Cardiac fibroblast (primary cell): Measurements from ENCODE around the gene OR2K2.
"Not testable (repeated sequence)": the region's sequence is repeated elsewhere in the genome, so short reads cannot be mapped to it uniquely, and the experiment has no call there.

Experiments
- DNase-seq, 2 donors: peaks; one replicate each; pipeline versions ENCODE4 v3.0.0 to v3.0.0-alpha.2; 2010; ENCODE audit warnings: low read depth in 2 of 2
- H3K4me3 ChIP-seq, 2 donors: replicated peaks in 1 of 2; 1 replicate in 1 of 2; 2 replicates in 1 of 2; pipeline ENCODE4 v1.5.1; 2011; ENCODE audit warnings: low read depth in 2 of 2, low read length in 2 of 2, mild to moderate bottlenecking in 2 of 2, moderate library complexity in 1 of 2
- TF ChIP-seq, protein P1 (sequence below): IDR thresholded peaks from one replicate; pipeline ENCODE4 v1.5.1; 2011; ENCODE audit warnings: low read depth, mild to moderate bottlenecking, low read length, inconsistent platforms

The OR2K2 gene

DNA sequence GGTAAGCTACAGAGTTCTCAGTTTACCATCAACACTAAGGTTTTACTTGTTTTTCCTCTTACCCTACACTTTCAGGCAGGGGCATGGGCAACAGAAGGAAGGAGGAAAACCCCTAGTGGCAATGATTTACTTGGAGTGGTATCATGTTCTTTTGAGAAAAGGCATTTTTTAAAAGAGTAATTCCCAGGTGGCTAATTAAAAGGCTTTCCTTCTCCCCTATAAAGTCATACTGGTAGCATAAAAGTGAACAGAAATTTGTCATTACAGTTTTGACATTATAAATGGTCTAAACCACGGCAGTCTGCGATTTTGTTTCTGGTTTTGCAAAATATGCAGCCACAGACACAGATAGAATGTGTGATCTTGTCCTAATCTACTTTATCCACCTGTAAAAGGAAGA lies 30.9 kb upstream of the OR2K2 start:
- H3K4me3 ChIP-seq = no peak overlapping the region
- DNase-seq = no peak
- TF ChIP-seq, protein P1, sequence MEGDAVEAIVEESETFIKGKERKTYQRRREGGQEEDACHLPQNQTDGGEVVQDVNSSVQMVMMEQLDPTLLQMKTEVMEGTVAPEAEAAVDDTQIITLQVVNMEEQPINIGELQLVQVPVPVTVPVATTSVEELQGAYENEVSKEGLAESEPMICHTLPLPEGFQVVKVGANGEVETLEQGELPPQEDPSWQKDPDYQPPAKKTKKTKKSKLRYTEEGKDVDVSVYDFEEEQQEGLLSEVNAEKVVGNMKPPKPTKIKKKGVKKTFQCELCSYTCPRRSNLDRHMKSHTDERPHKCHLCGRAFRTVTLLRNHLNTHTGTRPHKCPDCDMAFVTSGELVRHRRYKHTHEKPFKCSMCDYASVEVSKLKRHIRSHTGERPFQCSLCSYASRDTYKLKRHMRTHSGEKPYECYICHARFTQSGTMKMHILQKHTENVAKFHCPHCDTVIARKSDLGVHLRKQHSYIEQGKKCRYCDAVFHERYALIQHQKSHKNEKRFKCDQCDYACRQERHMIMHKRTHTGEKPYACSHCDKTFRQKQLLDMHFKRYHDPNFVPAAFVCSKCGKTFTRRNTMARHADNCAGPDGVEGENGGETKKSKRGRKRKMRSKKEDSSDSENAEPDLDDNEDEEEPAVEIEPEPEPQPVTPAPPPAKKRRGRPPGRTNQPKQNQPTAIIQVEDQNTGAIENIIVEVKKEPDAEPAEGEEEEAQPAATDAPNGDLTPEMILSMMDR = no peak

- TF ChIP-seq, protein P1 = no peak
- peak; percentile 88 to 92 for DNase-seq
- H3K4me3 ChIP-seq = peak overlapping the region in 1 of 2 donors; percentile 22
Measured at GRCh38 chr9:111356481-111357244, 26.6 kb upstream of the OR2K2 start.

GRCh38 chr9:111352545-111352944 lies 22.5 kb upstream of the OR2K2 start:
- no peak overlapping the region for H3K4me3 ChIP-seq
- DNase-seq = no peak
- TF ChIP-seq, protein P1 = no peak

DNA sequence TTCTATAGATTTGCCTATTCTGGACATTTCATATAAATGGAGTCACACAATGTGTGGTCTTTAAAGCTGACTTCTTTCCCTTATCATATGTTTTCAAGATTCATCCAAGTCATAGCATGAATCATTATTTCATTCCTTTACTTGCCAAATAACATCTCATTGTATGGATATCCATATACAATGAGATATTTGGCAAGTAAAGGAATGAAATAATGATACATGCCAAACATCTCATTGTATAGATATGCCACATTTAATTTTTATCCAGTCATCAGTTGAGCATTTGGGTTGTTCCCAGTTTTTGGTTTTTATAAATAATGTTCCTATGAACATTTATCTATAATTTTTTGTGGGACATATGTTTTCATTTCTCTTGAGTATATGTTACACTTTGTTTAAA lies 20.5 kb upstream of the OR2K2 start:
- no peak overlapping the region for H3K4me3 ChIP-seq
- DNase-seq = no peak
- TF ChIP-seq, protein P1 = no peak

- DNase-seq = no peak
- no peak overlapping the region for H3K4me3 ChIP-seq
- TF ChIP-seq, protein P1 = no peak
Measured at GRCh38 chr9:111349766-111350165, 19.7 kb upstream of the OR2K2 start.

DNA sequence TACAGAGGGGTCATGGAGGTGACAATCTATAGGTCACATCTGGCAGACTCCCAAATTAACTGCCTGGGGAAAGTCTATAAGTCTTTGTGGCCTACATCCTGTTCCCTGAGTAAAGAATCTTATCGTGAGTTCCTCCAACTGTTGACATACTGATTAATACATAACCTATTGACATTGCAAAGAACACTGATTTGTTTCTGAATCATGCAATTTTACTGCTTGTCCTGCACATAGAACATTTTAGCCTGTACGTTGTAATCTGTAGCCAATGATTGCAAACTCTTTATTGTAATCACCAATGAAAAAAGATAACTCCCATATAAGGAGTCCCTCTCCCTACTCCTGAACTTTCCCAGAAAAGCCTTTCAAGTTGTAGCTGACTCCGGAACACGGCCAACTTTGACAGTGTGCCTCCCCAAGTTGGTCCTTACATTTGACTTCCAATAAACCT lies 18.8 kb upstream of the OR2K2 start:
- TF ChIP-seq, protein P1 = no peak
- DNase-seq = peak; percentile 9 to 53
- H3K4me3 ChIP-seq = no peak overlapping the region

DNA sequence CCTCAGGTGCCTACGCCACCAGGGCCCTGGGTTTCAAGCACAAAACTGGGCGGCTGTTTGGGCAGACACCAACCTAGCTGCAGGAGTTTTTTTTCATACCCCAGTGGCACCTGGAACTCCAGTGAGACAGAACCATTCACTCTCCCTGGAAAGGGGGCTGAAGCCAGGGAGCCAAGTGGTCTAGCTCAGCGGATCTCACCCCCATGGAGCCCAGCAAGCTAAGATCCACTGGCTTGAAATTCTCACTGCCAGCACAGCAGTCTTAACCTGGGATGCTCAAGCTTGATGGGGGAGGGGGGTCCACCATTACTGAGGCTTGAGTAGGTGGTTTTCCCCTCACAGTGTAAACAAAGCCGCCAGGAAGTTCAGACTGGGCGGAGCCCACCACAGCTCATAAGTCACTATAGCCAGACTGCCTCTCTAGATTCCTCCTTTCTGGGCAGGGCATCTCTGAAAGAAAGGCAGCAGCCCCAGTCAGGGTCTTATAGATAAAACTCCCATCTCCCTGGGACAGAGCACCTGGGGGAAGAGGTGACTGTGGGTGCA lies 4.4 kb upstream of the OR2K2 start:
- not testable (repeated sequence) for H3K4me3 ChIP-seq, DNase-seq
